Left ventricle myocardium superior (tissue), 1 donor: ENCODE results near the gene SLC5A5. TPM values are rescaled to one million over a fixed set of nuclear protein-coding genes. Genes with fewer than 3 reads are reported as not detected.
A peak's percentile ranks its signal among the peaks of the same experiment; 100 is the strongest.

Experiments used
- ATAC-seq: fragments of 200-7000 bp; cut with Tn5 transposase; one replicate; pipeline ENCODE4 v1.9.1; 2020; ENCODE audit warnings: mild to moderate bottlenecking, moderate library complexity
- DNase-seq: peaks from one replicate; pipeline ENCODE4 v3.0.0-alpha.2; 2020
- intact Hi-C: fragments of 100-400 bp; cut with micrococcal nuclease; formaldehyde crosslinking; loops from one replicate; pipeline ENCODE4 v1.11.0; 2022
- long read RNA-seq: library from polyadenylated mRNA; unstranded; transcript quantifications from one replicate; pipeline ENCODE4 v2.0.0, GENCODE V29; 2021
- total RNA-seq: library from RNA; stranded (reverse); fragmentation: NEBNext Ultra II Directional; extraction: Animal tissue kit (Norgen Biotek cat#: 25700); gene quantifications from one replicate; pipeline ENCODE4 v1.2.1, GENCODE V29; 2021
- donor health status: DM: no; HTN: yes; CAD: no; lungs with severe emphysema.

Gene SLC5A5
- total RNA-seq = not detected
- long read RNA-seq = 0 reads

GRCh38 chr19:17871878-17872250 is at the start of gene SLC5A5:
SLC5A5 (plus strand) TSS chr19:17871945; CDS start chr19:17872320, 375 bp downstream.
- intact Hi-C loops = no loop called here
- DNase-seq (no peak), ATAC-seq (no peak)

GRCh38 chr19:17824339-17824738 is 47.4 kb upstream of the SLC5A5 start:
- intact Hi-C loops = no loop called here
- ATAC-seq (no peak), DNase-seq (no peak)

GRCh38 chr19:17826508-17827056 is 45.2 kb upstream of the SLC5A5 start:
- ATAC-seq (no peak), DNase-seq (no peak)
- intact Hi-C loops = no loop called here

DNA sequence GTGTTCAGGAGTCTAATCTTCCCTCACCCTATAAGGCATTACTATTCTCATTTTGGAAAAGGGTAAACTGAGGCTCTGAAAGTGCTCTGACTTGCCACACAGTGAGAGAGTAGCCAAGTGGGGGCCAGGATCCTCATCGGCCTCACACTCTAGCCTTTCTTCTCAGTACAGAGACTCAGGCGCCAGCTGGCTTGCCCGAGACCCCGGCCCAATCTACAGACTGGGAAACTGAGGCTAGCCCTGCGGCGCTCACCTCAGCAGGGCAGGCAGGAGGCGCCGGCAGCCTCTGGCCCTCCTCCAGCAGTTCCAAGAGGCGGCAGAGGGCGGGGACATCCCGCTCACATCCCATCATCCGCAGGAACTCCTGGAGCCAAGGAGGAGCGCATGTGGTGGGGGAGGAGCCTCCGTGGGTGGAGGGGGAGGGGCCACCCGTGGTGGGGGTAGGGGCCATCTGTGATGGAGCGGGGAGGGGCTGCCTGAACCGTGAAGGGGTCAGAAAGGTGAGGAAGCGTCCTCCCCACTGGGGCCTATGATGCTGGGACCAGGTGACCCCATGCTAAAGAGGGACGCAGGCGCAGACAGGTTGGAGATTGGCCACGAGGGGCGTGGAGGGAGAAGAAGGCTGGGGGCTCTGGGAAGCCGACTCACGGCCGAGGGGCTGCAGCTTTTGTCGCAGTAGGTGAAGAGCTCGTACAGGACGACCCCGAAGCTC is 41.7 kb upstream of the SLC5A5 start:
- intact Hi-C loops = no loop called here
- DNase-seq = no peak
- no peak for ATAC-seq

- intact Hi-C loops = no loop called here
- ATAC-seq (peak; percentile 52), DNase-seq (no peak)
These were observed 41.0 kb upstream of the SLC5A5 start for GRCh38 chr19:17830567-17831418.

DNA sequence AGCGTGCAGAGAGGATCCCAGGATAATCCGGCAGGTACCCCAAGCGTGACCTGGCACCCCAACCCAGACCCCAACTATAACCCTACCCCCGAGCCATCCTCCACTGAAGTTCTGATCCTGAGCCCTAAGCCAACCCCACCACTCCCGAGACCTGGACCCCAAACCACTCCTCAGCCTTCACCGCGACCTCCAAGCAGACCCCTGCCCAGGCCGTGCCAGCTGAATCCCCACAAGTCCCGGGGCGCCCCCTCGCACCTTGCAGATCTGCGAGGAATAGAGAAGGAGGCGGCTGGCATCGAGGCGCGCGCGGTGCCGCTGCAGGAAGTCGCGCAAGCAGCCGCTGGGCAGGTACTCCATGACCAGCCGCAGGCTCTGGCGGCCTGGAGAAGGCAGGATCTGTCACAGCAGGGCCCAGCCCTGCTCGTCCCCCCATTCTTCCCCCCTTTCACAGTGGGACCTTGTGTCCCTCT is 40.3 kb upstream of the SLC5A5 start:
- DNase-seq (no peak), ATAC-seq (no peak)
- intact Hi-C loops = no loop called here

GRCh38 chr19:17832443-17833208 is 39.1 kb upstream of the SLC5A5 start:
- DNase-seq (no peak), ATAC-seq (no peak)
- intact Hi-C loops = no loop called here

DNA sequence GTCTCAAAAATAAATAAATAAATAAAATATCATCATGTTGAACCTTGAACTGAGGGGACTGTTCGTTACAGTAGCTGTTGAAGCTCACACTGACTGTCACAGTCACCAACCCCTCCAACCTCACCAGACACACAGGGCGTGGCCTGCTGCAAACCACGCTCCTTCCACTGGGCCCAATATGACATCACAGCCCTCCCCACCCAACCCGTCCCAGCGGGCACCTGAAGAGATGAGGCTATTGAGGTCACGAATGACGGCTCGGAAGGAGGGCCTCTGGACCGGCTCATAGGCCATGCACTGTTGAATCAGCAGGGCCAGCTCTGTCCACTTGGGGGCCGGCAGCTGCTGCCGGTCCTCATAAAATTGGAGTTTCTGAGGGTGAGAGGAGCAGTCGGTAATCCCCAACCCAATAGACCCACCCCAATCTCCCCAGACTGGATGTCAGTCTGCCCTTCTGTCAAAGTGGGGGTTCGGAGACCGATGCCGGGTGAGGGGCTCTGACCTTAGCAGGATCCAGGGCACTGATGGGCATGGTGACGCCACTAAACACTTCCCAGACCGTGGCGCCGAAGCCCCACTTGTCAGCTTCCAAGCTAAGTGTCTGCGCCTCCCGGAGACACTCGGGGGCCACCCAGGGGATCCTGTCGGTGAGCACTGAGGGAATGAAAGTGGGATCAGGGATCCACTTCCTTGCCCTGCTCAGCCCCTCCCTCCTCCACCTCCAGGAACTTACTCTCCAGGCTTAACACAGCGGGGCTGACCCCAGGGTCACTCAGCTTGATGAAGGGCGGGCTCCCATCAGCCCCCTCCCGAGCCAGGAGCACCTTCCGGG is 37.2 kb upstream of the SLC5A5 start:
- ATAC-seq (no peak), DNase-seq (no peak)
- intact Hi-C loops = no loop called here

- DNase-seq (no peak), ATAC-seq (no peak)
- intact Hi-C loops = no loop called here
These were observed 36.4 kb upstream of the SLC5A5 start for GRCh38 chr19:17835182-17836006.

DNA sequence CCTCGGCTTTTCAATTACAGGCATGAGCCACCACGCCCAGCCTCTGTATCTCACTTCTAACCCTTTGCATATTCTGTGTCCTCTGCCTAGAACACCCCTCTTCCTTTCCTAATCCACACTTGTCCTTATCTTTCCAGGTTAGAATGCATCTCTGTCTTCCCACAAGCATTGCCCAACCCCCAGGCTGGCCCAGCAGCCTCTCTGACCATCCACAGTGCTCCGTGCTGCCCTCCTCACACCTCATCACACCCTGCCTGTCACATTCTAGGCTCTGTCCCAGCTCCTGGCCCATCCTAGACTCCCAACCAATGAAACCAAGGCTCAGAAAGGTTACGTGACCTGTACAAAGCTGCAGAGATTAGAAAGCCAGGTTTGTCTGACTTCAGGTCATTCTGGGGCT is 35.2 kb upstream of the SLC5A5 start:
- ATAC-seq (no peak), DNase-seq (no peak)
- intact Hi-C loops = no loop called here

GRCh38 chr19:17837972-17838371 is 33.8 kb upstream of the SLC5A5 start:
- DNase-seq (no peak), ATAC-seq (no peak)
- intact Hi-C loops = no loop called here

- ATAC-seq = no peak
- intact Hi-C loops = no loop called here
- DNase-seq = no peak
These were observed 31.7 kb upstream of the SLC5A5 start for GRCh38 chr19:17840019-17840418.

- intact Hi-C loops = no loop called here
- no peak for DNase-seq
- peak; percentile 17 for ATAC-seq
These were observed 30.4 kb upstream of the SLC5A5 start for GRCh38 chr19:17841371-17841809.

- peak; percentile 86 for ATAC-seq
- intact Hi-C loops = no loop called here
- peak; percentile 76 for DNase-seq
These were observed 29.7 kb upstream of the SLC5A5 start for GRCh38 chr19:17841810-17842662.

- DNase-seq (no peak), ATAC-seq (no peak)
These were observed 29.0 kb upstream of the SLC5A5 start for GRCh38 chr19:17842663-17843291.

DNA sequence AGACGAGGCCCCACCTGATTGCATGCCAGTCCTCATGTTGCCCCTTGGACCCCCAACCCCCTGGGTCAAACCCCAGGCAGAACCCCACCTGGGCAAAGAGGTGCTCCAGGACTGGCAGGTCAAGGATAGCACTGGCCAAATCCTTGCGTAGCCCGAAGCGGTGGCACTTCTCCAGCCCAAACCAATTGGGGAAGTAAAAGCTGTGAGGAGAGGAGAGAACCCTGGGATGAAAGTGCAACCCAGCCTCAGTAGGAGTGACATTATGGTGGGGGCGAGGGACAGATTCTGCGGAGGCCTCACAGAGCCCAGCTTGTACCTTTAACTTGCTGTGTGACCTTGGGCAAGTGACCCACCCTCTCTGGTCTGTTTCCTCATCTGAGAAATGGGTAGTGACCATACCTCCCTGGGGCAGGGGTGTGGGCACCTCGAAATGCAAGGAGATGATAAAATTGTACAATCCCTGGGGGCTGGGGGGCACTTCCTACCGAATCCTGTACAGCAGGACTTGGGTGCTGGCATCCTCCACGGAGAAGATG is 28.4 kb upstream of the SLC5A5 start:
- no peak for ATAC-seq
- intact Hi-C loops = no loop called here
- DNase-seq = no peak

More at GRCh38 chr19:17842663-17843291, 29.0 kb upstream of the SLC5A5 start:
- intact Hi-C loops = no loop called here
